Vagina (tissue), 2 donors: ENCODE measurements around the gene COL16A1.

Experiments
- POLR2AphosphoS5 ChIP-seq, 2 donors: sonication (generic); formaldehyde crosslinking; IDR thresholded peaks; one replicate each; pipeline ENCODE4 v1.9.0; 2017; ENCODE audit warnings: antibody characterized with exemption in 2 of 2, mild to moderate bottlenecking in 2 of 2, low read depth in 1 of 2; ENCODE audit not compliant: insufficient read depth in 1 of 2
- TF ChIP-seq, protein P1 (sequence below), 3 experiments: fragments of 450-650 bp in 2 of 3; fragments of 200-600 bp in 1 of 3; sonication (generic) in 1 of 3; IDR thresholded peaks; one replicate each; pipeline ENCODE4 v1.5.1; 2017 to 2019; ENCODE audit warnings: antibody characterized with exemption in 3 of 3, mild to moderate bottlenecking in 2 of 3, moderate library complexity in 2 of 3

DNA sequence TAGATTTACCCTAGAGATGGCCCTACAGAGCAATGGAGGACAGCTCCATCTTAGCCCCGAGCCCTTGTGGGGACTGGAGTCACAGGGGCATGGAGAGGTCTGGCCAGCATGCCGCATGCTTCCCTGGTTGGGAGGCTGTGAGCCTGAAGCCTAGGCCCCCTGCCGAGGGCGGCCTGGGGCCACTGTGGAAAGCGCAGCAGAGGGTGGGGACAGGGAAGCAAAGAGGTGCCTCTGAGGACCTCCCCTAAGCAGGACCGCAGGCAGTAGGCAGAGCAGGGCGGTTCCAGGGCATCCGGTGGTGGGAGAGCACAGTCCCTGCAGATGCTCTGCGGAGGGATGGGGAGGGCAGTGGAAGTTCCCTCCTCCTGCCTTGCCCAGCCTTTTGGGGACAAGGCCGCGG, 32.7 kb downstream of the COL16A1 start:
- TF ChIP-seq, protein P1, sequence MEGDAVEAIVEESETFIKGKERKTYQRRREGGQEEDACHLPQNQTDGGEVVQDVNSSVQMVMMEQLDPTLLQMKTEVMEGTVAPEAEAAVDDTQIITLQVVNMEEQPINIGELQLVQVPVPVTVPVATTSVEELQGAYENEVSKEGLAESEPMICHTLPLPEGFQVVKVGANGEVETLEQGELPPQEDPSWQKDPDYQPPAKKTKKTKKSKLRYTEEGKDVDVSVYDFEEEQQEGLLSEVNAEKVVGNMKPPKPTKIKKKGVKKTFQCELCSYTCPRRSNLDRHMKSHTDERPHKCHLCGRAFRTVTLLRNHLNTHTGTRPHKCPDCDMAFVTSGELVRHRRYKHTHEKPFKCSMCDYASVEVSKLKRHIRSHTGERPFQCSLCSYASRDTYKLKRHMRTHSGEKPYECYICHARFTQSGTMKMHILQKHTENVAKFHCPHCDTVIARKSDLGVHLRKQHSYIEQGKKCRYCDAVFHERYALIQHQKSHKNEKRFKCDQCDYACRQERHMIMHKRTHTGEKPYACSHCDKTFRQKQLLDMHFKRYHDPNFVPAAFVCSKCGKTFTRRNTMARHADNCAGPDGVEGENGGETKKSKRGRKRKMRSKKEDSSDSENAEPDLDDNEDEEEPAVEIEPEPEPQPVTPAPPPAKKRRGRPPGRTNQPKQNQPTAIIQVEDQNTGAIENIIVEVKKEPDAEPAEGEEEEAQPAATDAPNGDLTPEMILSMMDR (IDR thresholded peaks at IDR 0.05): no peak
- TF ChIP-seq POLR2AphosphoS5 (IDR thresholded peaks at IDR 0.05; ENCODE audit: insufficient read depth in 1 of 2, low read depth in 1 of 2): no peak
